Thymus (tissue), 11 donors: Measurements from ENCODE around the gene C11orf98. TPM values are rescaled to one million over a fixed set of nuclear protein-coding genes. Genes with fewer than 3 reads are reported as not detected.
A peak's percentile ranks its signal among the peaks of the same experiment; 100 is the strongest.
"Not testable (repeated sequence)": the region's sequence is repeated elsewhere in the genome, so short reads cannot be mapped to it uniquely, and the experiment has no call there.

Experiments used
- DNase-seq, 9 donors: peaks; one replicate each; pipeline ENCODE4 v3.0.0-alpha.2; 2013; ENCODE audit warnings: low spot score in 9 of 9, low read depth in 6 of 9, missing footprints in 1 of 9
- H3K27ac ChIP-seq, 2 donors: one replicate each; pipeline ENCODE4 v1.5.1; 2013; ENCODE audit warnings: control low read depth in 1 of 2, low read depth in 1 of 2, low read length in 1 of 2, mild to moderate bottlenecking in 1 of 2, moderate library complexity in 1 of 2
- H3K27me3 ChIP-seq, 2 donors: one replicate each; pipeline ENCODE4 v1.5.1; 2013; ENCODE audit warnings: low read length in 1 of 2; ENCODE audit not compliant: control insufficient read depth in 2 of 2, insufficient read depth in 1 of 2
- H3K36me3 ChIP-seq, 2 donors: one replicate each; pipeline ENCODE4 v1.5.1; 2013; ENCODE audit warnings: low read length in 1 of 2, mild to moderate bottlenecking in 1 of 2, moderate library complexity in 1 of 2; ENCODE audit not compliant: control insufficient read depth in 2 of 2, insufficient read depth in 2 of 2
- H3K4me1 ChIP-seq, 2 donors: one replicate each; pipeline ENCODE4 v1.5.1; 2013; ENCODE audit warnings: low read length in 2 of 2; ENCODE audit not compliant: control insufficient read depth in 2 of 2, insufficient read depth in 2 of 2
- H3K4me3 ChIP-seq, 2 donors: one replicate each; pipeline ENCODE4 v1.5.1; 2013; ENCODE audit warnings: low read length in 2 of 2, control low read depth in 1 of 2, mild to moderate bottlenecking in 1 of 2
- H3K9me3 ChIP-seq, 2 donors: one replicate each; pipeline ENCODE4 v1.5.1; 2013; ENCODE audit warnings: low read length in 1 of 2, mild to moderate bottlenecking in 1 of 2; ENCODE audit not compliant: control insufficient read depth in 2 of 2, insufficient read depth in 1 of 2
- WGBS: extraction: QIAGEN DNeasy Blood & Tissue Kit; methylation state at CpG from one replicate; pipeline ENCODE4 v1.1.7; 2013; 5-methylcytosine and 5-hydroxymethylcytosine counted together
- polyA plus RNA-seq: library from polyadenylated mRNA; stranded (reverse); fragments of 200-250 nt; gene quantifications from one replicate; pipeline ENCODE4 v1.2.3, GENCODE V29; 2013
- total RNA-seq: library from RNA; stranded (reverse); fragments of 120-200 nt; gene quantifications from one replicate; pipeline ENCODE4 v1.2.4, GENCODE V29; 2013
- donor health status: healthy.

C11orf98 gene
- total and polyA plus RNA-seq, 2 donors: 111 to 152 TPM

- no peaks in the 10 kb centered on the region for H3K27me3 ChIP-seq
- H3K36me3 ChIP-seq: peaks cover 26 to 33% of the 10 kb centered on the region in 2 donors
- 84% methylated on average over 16 of the region's 16 CpGs for WGBS
- DNase-seq: no peak
- H3K9me3 ChIP-seq: peaks cover 0 to 10% of the 10 kb centered on the region in 2 donors
- H3K4me1 ChIP-seq: peaks cover 21 to 38% of the 10 kb centered on the region in 2 donors
- H3K4me3 ChIP-seq: peak overlapping the region; percentile 71 to 90
- H3K27ac ChIP-seq: peak overlapping the region; percentile 82 to 97
Observed at GRCh38 chr11:62666259-62666926, 1.4 kb upstream of the C11orf98 start.

- Histone ChIP-seq H3K9me3 (peaks cover 0 to 10% of the 10 kb centered on the region in 2 donors), H3K4me1 (peaks cover 19 to 31% of the 10 kb centered on the region in 2 donors), H3K27ac (peak overlapping the region; percentile 82 to 97), H3K27me3 (no peaks in the 10 kb centered on the region), H3K4me3 (peak overlapping the region; percentile 71 to 90), H3K36me3 (peaks cover 26 to 33% of the 10 kb centered on the region in 2 donors)
- peak in 4 of 9 donors; percentile 46 to 73 (median 52) for DNase-seq
- 9% methylated on average over 39 of the region's 39 CpGs for WGBS
Observed at GRCh38 chr11:62665599-62666258, 719 bp upstream of the C11orf98 start.

- H3K4me1 ChIP-seq: peaks cover 18 to 22% of the 10 kb centered on the region in 2 donors
- 3% methylated on average over 36 of the region's 36 CpGs for WGBS
- H3K27me3 ChIP-seq: no peaks in the 10 kb centered on the region
- H3K36me3 ChIP-seq: peaks cover 26 to 33% of the 10 kb centered on the region in 2 donors
- H3K9me3 ChIP-seq: peaks cover 0 to 10% of the 10 kb centered on the region in 2 donors
- H3K27ac ChIP-seq: peak overlapping the region; percentile 94 to 97
- peak overlapping the region; percentile 71 to 90 for H3K4me3 ChIP-seq
- DNase-seq: peak in 8 of 9 donors; percentile 44 to 85 (median 64)
Observed at GRCh38 chr11:62664405-62665074, 470 bp downstream of the C11orf98 start.

GRCh38 chr11:62656796-62657429, 8.1 kb downstream of the C11orf98 start:
- 75% methylated on average over 5 of the region's 5 CpGs for WGBS
- H3K4me3 ChIP-seq: no peak overlapping the region
- H3K4me1 ChIP-seq: peaks cover 6 to 8% of the 10 kb centered on the region in 2 donors
- no peaks in the 10 kb centered on the region for H3K27me3 ChIP-seq
- no peak for DNase-seq
- peaks cover 0 to 3% of the 10 kb centered on the region in 2 donors for H3K36me3 ChIP-seq
- no peak overlapping the region for H3K27ac ChIP-seq
- H3K9me3 ChIP-seq: no peaks in the 10 kb centered on the region

GRCh38 chr11:62654297-62654696, 10.7 kb downstream of the C11orf98 start:
- no peaks in the 10 kb centered on the region for H3K9me3 ChIP-seq
- H3K4me3 ChIP-seq: no peak overlapping the region
- 95% methylated on average over 11 of the region's 11 CpGs for WGBS
- no peaks in the 10 kb centered on the region for H3K27me3 ChIP-seq
- no peak overlapping the region for H3K27ac ChIP-seq
- H3K36me3 ChIP-seq: peaks cover 6% of the 10 kb centered on the region in 2 donors
- peaks cover 11 to 14% of the 10 kb centered on the region in 2 donors for H3K4me1 ChIP-seq
- no peak for DNase-seq

- Histone ChIP-seq H3K36me3 (peaks cover 17 to 25% of the 10 kb centered on the region in 2 donors), H3K4me1 (peaks cover 11 to 14% of the 10 kb centered on the region in 2 donors), H3K4me3 (peak overlapping the region; percentile 89 to 97), H3K27ac (peak overlapping the region; percentile 82 to 96), H3K9me3 (no peaks in the 10 kb centered on the region), H3K27me3 (no peaks in the 10 kb centered on the region)
- 42% methylated on average over 16 of the region's 16 CpGs for WGBS
- DNase-seq: no peak
Observed at GRCh38 chr11:62652161-62653006, 12.6 kb downstream of the C11orf98 start.

GRCh38 chr11:62650283-62650682, 14.7 kb downstream of the C11orf98 start:
- Histone ChIP-seq H3K36me3 (peaks cover 17 to 25% of the 10 kb centered on the region in 2 donors), H3K4me1 (peaks cover 17 to 25% of the 10 kb centered on the region in 2 donors)
- 98% methylated on average over 12 of the region's 12 CpGs for WGBS
- not testable (repeated sequence) for H3K27me3 ChIP-seq, H3K4me3 ChIP-seq, H3K27ac ChIP-seq, H3K9me3 ChIP-seq, DNase-seq

GRCh38 chr11:62649486-62649885, 15.5 kb downstream of the C11orf98 start:
- H3K36me3 ChIP-seq: peaks cover 17 to 25% of the 10 kb centered on the region in 2 donors
- H3K4me1 ChIP-seq: peaks cover 20 to 31% of the 10 kb centered on the region in 2 donors
- DNase-seq: no peak
- WGBS: 97% methylated on average over 11 of the region's 11 CpGs
- H3K4me3 ChIP-seq: no peak overlapping the region
- no peak overlapping the region for H3K27ac ChIP-seq
- no peaks in the 10 kb centered on the region for H3K9me3 ChIP-seq
- H3K27me3 ChIP-seq: no peaks in the 10 kb centered on the region
